ENCODE results near the gene POP7. TPM values are rescaled to one million over a fixed set of nuclear protein-coding genes. Genes with fewer than 3 reads are reported as not detected.
"Not testable (repeated sequence)": the region's sequence is repeated elsewhere in the genome, so short reads cannot be mapped to it uniquely, and the experiment has no call there.

POP7 gene
- total RNA-seq, 2 experiments from 2014 or later: 43.6 to 53.4 TPM

- peaks cover 24% of the 10 kb centered on the region for H3K4me1 Mint-ChIP-seq
- no peaks in the 10 kb centered on the region for H3K27me3 Mint-ChIP-seq
- no peaks in the 10 kb centered on the region for H3K9me3 Mint-ChIP-seq (ENCODE audit: low read depth)
- DNase-seq (no peak), ATAC-seq (no peak)
- H3K27ac Mint-ChIP-seq: no peak overlapping the region
- CTCF ChIA-PET: interaction anchor here (0.7 to 6.4 kb wide), 5 partner anchors 16 to 1093 kb away, joined by 3 to 105 read pairs (median 4); partner anchors contain the start of gene SLC12A9
- H3K4me3 Mint-ChIP-seq: no peak overlapping the region
- peaks cover 4% of the 10 kb centered on the region for H3K36me3 Mint-ChIP-seq
These were observed 2.5 kb downstream of the POP7 start for GRCh38 chr7:100708395-100708794.

- CTCF ChIA-PET: interaction anchor here (0.9 kb wide), 1 partner anchor 21 kb away, joined by 3 read pairs; no protein-coding TSS in a partner anchor
These were observed 4.5 kb downstream of the POP7 start for GRCh38 chr7:100710452-100710851.

GRCh38 chr7:100711369-100711768 lies 5.4 kb downstream of the POP7 start:
- no peak for ATAC-seq
- no peak overlapping the region for H3K27ac Mint-ChIP-seq
- H3K36me3 Mint-ChIP-seq: peaks cover 4% of the 10 kb centered on the region
- DNase-seq: no peak
- peaks cover 14% of the 10 kb centered on the region for H3K4me1 Mint-ChIP-seq
- H3K4me3 Mint-ChIP-seq: no peak overlapping the region
- CTCF ChIA-PET: interaction anchor here (0.9 to 1.1 kb wide), 3 partner anchors 14 to 141 kb away, joined by 3 read pairs; partner anchors contain the start of gene SLC12A9
- H3K27me3 Mint-ChIP-seq: no peaks in the 10 kb centered on the region
- H3K9me3 Mint-ChIP-seq (ENCODE audit: low read depth): no peaks in the 10 kb centered on the region

More at GRCh38 chr7:100710452-100710851, 4.5 kb downstream of the POP7 start:
- H3K4me1 Mint-ChIP-seq: peaks cover 15% of the 10 kb centered on the region
- H3K4me3 Mint-ChIP-seq: no peak overlapping the region
- H3K36me3 Mint-ChIP-seq: peaks cover 4% of the 10 kb centered on the region
- no peaks in the 10 kb centered on the region for H3K27me3 Mint-ChIP-seq
- no peak for ATAC-seq
- H3K27ac Mint-ChIP-seq: no peak overlapping the region
- DNase-seq: no peak
- no peaks in the 10 kb centered on the region for H3K9me3 Mint-ChIP-seq (ENCODE audit: low read depth)

- no peak overlapping the region for H3K27ac Mint-ChIP-seq
- H3K4me1 Mint-ChIP-seq: no peaks in the 10 kb centered on the region
- H3K36me3 Mint-ChIP-seq: no peaks in the 10 kb centered on the region
- no peak overlapping the region for H3K4me3 Mint-ChIP-seq
- H3K27me3 Mint-ChIP-seq: peaks cover 16% of the 10 kb centered on the region
- CTCF ChIA-PET: interaction anchor here (0.5 to 2.3 kb wide), 5 partner anchors 9 to 1480 kb away, joined by 3 to 8 read pairs (median 5); partner anchors contain the start of gene POP7
- DNase-seq: no peak
- no peaks in the 10 kb centered on the region for H3K9me3 Mint-ChIP-seq (ENCODE audit: low read depth)
- no peak for ATAC-seq
These were observed 8.8 kb downstream of the POP7 start for GRCh38 chr7:100714725-100715124.

- H3K36me3 Mint-ChIP-seq; CTCF ChIA-PET; H3K9me3 Mint-ChIP-seq (ENCODE audit: low read depth); H3K27ac Mint-ChIP-seq; H3K4me1 Mint-ChIP-seq; H3K4me3 Mint-ChIP-seq; DNase-seq; ATAC-seq: not testable (repeated sequence)
- peaks cover 35% of the 10 kb centered on the region for H3K27me3 Mint-ChIP-seq
These were observed 11.2 kb downstream of the POP7 start for GRCh38 chr7:100717073-100717472.

GRCh38 chr7:100719523-100720278 lies 13.8 kb downstream of the POP7 start:
- no peak overlapping the region for H3K27ac Mint-ChIP-seq
- DNase-seq (no peak), ATAC-seq (no peak)
- H3K27me3 Mint-ChIP-seq: peaks cover 50% of the 10 kb centered on the region
- no peak overlapping the region for H3K4me3 Mint-ChIP-seq
- H3K9me3 Mint-ChIP-seq (ENCODE audit: low read depth): no peaks in the 10 kb centered on the region
- no peaks in the 10 kb centered on the region for H3K36me3 Mint-ChIP-seq
- CTCF ChIA-PET: no interaction called here
- no peaks in the 10 kb centered on the region for H3K4me1 Mint-ChIP-seq

GRCh38 chr7:100720279-100720670 lies 14.4 kb downstream of the POP7 start, which contains the start of gene EPO:
EPO (plus strand) TSS chr7:100720468; CDS start chr7:100720981, 513 bp downstream.
- H3K27me3 Mint-ChIP-seq: peaks cover 53% of the 10 kb centered on the region
- no peak within 1 kb of the TSS for H3K4me3 Mint-ChIP-seq
- H3K27ac Mint-ChIP-seq: no peak within 1 kb of the TSS
- peaks cover 3% of the 10 kb centered on the region for H3K4me1 Mint-ChIP-seq
- CTCF ChIA-PET: no interaction called here
- H3K9me3 Mint-ChIP-seq (ENCODE audit: low read depth): no peaks in the 10 kb centered on the region
- no peak for DNase-seq
- no peak for ATAC-seq
- H3K36me3 Mint-ChIP-seq: no peaks in the 10 kb centered on the region

GRCh38 chr7:100720671-100721504 lies 15.0 kb downstream of the POP7 start:
- Mint-ChIP-seq H3K9me3 (ENCODE audit: low read depth) (no peaks in the 10 kb centered on the region), H3K27me3 (peaks cover 53% of the 10 kb centered on the region), H3K4me3 (no peak overlapping the region), H3K4me1 (peaks cover 3% of the 10 kb centered on the region), H3K36me3 (no peaks in the 10 kb centered on the region), H3K27ac (no peak overlapping the region)
- CTCF ChIA-PET: interaction anchor here (0.6 to 2.2 kb wide), 4 partner anchors 15 to 135 kb away, joined by 3 to 6 read pairs (median 4); partner anchors contain the start of genes FBXO24, LRCH4 and POP7
- ATAC-seq: no peak
- no peak for DNase-seq

- H3K4me3 Mint-ChIP-seq: no peak overlapping the region
- H3K4me1 Mint-ChIP-seq: peaks cover 3% of the 10 kb centered on the region
- CTCF ChIA-PET: interaction anchor here (0.6 to 2.2 kb wide), 4 partner anchors 16 to 135 kb away, joined by 3 to 6 read pairs (median 4); partner anchors contain the start of genes FBXO24, LRCH4 and POP7
- no peak for ATAC-seq
- DNase-seq: no peak
- no peaks in the 10 kb centered on the region for H3K9me3 Mint-ChIP-seq (ENCODE audit: low read depth)
- H3K27me3 Mint-ChIP-seq: peaks cover 53% of the 10 kb centered on the region
- no peaks in the 10 kb centered on the region for H3K36me3 Mint-ChIP-seq
- H3K27ac Mint-ChIP-seq: no peak overlapping the region
These were observed 15.5 kb downstream of the POP7 start for GRCh38 chr7:100721505-100721812.

GRCh38 chr7:100722480-100723212 lies 16.7 kb downstream of the POP7 start:
- no peak for DNase-seq
- CTCF ChIA-PET: interaction anchor here (1.8 to 2.2 kb wide), 2 partner anchors 17 to 89 kb away, joined by 6 to 11 read pairs; partner anchors contain the start of gene POP7
- no peaks in the 10 kb centered on the region for H3K9me3 Mint-ChIP-seq (ENCODE audit: low read depth)
- H3K27ac Mint-ChIP-seq: no peak overlapping the region
- peaks cover 3% of the 10 kb centered on the region for H3K4me1 Mint-ChIP-seq
- no peak for ATAC-seq
- H3K27me3 Mint-ChIP-seq: peaks cover 58% of the 10 kb centered on the region
- no peak overlapping the region for H3K4me3 Mint-ChIP-seq
- H3K36me3 Mint-ChIP-seq: no peaks in the 10 kb centered on the region

GRCh38 chr7:100723732-100724275 lies 17.9 kb downstream of the POP7 start:
- Mint-ChIP-seq H3K27me3 (peaks cover 54% of the 10 kb centered on the region), H3K36me3 (no peaks in the 10 kb centered on the region), H3K4me1 (peaks cover 3% of the 10 kb centered on the region), H3K4me3 (no peak overlapping the region), H3K9me3 (ENCODE audit: low read depth) (no peaks in the 10 kb centered on the region), H3K27ac (no peak overlapping the region)
- CTCF ChIA-PET: interaction anchor here (1.8 kb wide), 1 partner anchor 18 kb away, joined by 11 read pairs; the partner anchor contains the start of gene POP7
- ATAC-seq (no peak), DNase-seq (no peak)

- CTCF ChIA-PET: interaction anchor here (0.7 to 4.9 kb wide), 5 partner anchors 19 to 159 kb away, joined by 3 to 48 read pairs (median 5); partner anchors contain the start of gene POP7
These were observed 18.4 kb downstream of the POP7 start for GRCh38 chr7:100724364-100724763.

More at GRCh38 chr7:100724364-100724763, 18.4 kb downstream of the POP7 start:
- H3K27ac Mint-ChIP-seq; H3K36me3 Mint-ChIP-seq; H3K9me3 Mint-ChIP-seq (ENCODE audit: low read depth); DNase-seq; ATAC-seq; H3K4me3 Mint-ChIP-seq; H3K4me1 Mint-ChIP-seq: not testable (repeated sequence)
- peaks cover 50% of the 10 kb centered on the region for H3K27me3 Mint-ChIP-seq

Measured in activated CD8-positive, alpha-beta memory T cell treated with anti-CD3 and anti-CD28 coated beads, Interleukin-2, amount 10 ng/mL, durations not matched to agents 7 days and 5 days (primary cell).